GM19099 (cell line): ENCODE results near the gene SERP1.

Experiments used
- POLR2A ChIP-seq: IDR thresholded peaks from 3 replicates; pipeline ENCODE4 v1.6.1; 2011; ENCODE audit warnings: low read depth; ENCODE audit not compliant: insufficient read length; ENCODE audit errors: extremely low read depth

The SERP1 gene

GRCh38 chr3:150519026-150519425 is 27.3 kb downstream of the SERP1 start:
- TF ChIP-seq POLR2A, result no peak

- TF ChIP-seq POLR2A, result no peak
Observed at GRCh38 chr3:150515210-150515609, 31.1 kb downstream of the SERP1 start.

GRCh38 chr3:150511122-150511821 is 35.0 kb downstream of the SERP1 start:
- no peak for TF ChIP-seq POLR2A

DNA sequence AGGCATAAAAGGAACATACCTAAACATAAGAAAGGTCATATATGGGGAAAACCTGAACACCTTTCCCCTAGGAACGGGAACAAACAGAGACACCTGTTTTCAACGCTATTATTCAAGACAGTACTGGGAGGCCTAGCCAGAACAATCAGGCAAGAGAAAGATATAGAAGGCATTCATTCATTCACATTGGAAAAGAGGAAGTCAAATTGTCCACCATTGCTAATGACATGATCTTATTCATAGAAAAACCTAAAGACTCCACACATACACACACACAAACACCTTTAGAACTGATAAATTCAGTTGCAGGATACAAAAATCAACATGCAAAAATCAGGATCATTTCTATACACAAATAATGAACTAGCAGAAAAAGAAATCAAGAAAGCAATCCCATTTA is 36.5 kb downstream of the SERP1 start:
- TF ChIP-seq POLR2A, result no peak

- no peak for TF ChIP-seq POLR2A
Observed at GRCh38 chr3:150508401-150508800, 37.9 kb downstream of the SERP1 start.

DNA sequence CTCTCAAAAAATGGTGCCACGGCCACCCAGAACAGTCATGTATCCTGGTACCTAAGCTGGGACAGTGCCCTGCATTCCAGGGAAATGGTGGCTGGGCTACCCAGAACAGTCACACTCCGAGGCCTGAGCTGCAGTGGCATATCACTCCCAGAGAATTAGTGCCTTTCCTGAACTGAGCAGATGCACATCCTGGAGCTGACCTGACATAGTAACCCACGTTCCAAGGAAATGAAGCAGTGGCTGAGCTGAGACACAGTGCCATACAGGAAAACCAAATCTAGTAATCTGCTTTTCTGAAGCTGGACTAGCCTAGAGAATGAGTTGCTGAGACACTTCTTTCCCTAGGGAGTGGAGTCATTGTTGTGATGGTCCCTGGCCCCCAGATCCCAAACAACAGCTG is 41.8 kb downstream of the SERP1 start:
- TF ChIP-seq POLR2A, result no peak

GRCh38 chr3:150503402-150504099 is 42.7 kb downstream of the SERP1 start:
- no peak for TF ChIP-seq POLR2A

DNA sequence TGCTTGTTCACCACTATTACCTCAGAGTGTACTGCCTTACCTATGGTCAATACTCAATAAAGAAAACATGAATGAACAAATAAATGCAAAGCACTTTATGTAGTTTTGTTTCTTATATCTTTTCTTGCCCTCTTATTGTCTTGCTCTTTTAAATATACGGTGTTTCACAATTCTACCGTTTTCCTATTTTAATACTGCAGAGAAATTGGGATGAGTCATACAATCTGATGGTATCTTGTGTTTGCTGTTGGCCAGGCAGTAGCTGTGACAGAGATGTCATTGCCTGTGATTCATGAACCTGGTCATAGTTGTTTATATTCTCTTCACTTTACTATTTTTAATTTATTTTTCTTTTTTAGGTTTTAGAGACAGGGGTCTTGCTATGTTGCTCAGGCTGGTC is 48.3 kb downstream of the SERP1 start:
- TF ChIP-seq POLR2A, result no peak

DNA sequence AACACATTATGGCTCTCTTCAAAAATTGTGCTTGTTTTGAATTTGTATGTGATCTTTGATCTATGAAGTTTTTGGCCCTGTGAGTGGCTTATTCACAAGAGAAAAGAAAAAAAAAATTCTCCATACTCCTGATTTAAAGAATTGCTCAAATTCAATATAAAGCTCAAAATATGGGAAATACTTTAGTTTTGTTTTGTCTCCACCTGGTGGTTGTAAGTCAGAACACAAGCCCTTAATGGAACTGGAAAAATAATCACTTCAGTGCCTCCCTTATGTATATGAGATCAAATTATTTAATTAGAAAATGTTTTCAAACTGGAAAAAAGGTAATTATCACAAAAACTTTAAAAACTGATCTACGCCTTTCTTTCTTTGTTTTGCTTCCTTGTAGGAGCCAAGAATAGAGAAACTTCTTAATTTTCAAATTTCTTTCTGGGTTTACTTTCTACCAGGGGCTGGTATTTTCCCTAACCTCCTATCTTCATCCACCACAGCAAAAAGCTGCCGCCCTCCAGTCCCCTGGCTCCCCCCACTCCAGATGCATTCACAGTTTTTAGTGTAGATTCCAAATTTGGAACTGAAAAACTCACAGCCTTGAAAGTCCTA is 50.6 kb downstream of the SERP1 start:
- TF ChIP-seq POLR2A, result no peak

- no peak for TF ChIP-seq POLR2A
Observed at GRCh38 chr3:150495149-150495548, 51.1 kb downstream of the SERP1 start.

GRCh38 chr3:150494411-150494977 is 51.8 kb downstream of the SERP1 start:
- no peak for TF ChIP-seq POLR2A
